ENCODE data around the gene PPP1R16B.

PPP1R16B gene

DNA sequence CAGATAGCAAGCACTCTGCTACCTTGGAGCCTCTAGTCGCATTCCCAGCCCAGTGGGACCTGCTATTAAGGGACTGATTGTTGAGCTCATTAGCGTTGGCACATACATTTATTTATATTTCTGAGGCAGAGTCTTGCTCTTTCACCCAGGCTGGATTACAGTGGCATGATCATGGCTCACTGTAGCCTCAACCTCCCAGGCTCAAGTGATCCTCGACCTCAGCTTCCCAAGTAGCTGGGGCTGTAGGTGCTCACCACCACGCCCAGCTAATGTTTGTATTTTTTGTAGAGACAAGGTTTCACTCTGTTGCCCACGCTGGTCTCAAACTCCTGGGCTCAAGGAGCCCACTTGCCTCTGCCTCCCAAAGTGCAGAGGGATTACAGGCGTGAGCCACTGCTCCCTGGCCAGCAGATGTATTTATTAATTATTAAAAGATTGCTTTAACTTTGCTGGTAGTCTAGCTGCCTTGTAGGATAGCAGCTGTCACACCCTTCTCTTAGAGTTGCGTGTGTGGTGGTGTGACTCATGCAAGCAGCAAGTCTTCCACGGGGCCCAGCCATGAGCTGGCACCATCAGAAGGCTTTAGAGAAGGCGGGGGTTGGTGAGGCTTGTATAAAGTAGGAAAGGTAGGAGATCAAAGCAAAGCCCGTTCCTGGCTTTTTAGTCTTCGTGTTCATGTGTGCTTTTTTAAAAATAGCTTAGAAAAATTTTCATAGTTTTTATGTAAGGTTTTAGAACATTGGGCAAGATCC lies 40.8 kb upstream of the PPP1R16B start:
- DNase-seq (ENCODE audit: low read depth), result peak; percentile 83
- TF ChIP-seq, protein P1, sequence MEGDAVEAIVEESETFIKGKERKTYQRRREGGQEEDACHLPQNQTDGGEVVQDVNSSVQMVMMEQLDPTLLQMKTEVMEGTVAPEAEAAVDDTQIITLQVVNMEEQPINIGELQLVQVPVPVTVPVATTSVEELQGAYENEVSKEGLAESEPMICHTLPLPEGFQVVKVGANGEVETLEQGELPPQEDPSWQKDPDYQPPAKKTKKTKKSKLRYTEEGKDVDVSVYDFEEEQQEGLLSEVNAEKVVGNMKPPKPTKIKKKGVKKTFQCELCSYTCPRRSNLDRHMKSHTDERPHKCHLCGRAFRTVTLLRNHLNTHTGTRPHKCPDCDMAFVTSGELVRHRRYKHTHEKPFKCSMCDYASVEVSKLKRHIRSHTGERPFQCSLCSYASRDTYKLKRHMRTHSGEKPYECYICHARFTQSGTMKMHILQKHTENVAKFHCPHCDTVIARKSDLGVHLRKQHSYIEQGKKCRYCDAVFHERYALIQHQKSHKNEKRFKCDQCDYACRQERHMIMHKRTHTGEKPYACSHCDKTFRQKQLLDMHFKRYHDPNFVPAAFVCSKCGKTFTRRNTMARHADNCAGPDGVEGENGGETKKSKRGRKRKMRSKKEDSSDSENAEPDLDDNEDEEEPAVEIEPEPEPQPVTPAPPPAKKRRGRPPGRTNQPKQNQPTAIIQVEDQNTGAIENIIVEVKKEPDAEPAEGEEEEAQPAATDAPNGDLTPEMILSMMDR (IDR thresholded peaks at IDR 0.05; ENCODE audit: low read length, missing control alignments), result no peak
- no peak overlapping the region for H3K4me3 ChIP-seq (replicated peaks; ENCODE audit: low read depth, low read length)

DNA sequence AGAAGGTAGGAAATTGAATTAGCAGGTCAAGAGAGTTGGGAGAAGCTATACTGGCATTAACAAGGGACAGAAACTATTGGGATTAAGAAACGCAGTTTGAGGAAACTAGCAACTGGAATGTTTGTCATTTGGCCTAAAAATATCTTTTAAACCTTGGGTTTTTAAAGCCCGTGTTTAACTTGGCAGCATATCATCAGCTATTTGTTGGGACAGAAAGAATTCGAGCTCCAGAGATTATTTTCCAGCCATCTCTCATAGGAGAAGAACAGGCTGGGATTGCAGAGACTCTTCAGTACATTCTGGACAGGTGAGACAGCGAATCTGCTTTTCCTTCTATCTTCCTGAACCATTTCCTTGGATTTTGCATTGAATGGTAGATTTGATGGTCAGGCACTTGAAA lies 39.4 kb upstream of the PPP1R16B start:
- H3K4me3 ChIP-seq (replicated peaks; ENCODE audit: low read depth, low read length), result no peak overlapping the region
- no peak for DNase-seq (ENCODE audit: low read depth)
- TF ChIP-seq, protein P1 (IDR thresholded peaks at IDR 0.05; ENCODE audit: low read length, missing control alignments), result no peak

DNA sequence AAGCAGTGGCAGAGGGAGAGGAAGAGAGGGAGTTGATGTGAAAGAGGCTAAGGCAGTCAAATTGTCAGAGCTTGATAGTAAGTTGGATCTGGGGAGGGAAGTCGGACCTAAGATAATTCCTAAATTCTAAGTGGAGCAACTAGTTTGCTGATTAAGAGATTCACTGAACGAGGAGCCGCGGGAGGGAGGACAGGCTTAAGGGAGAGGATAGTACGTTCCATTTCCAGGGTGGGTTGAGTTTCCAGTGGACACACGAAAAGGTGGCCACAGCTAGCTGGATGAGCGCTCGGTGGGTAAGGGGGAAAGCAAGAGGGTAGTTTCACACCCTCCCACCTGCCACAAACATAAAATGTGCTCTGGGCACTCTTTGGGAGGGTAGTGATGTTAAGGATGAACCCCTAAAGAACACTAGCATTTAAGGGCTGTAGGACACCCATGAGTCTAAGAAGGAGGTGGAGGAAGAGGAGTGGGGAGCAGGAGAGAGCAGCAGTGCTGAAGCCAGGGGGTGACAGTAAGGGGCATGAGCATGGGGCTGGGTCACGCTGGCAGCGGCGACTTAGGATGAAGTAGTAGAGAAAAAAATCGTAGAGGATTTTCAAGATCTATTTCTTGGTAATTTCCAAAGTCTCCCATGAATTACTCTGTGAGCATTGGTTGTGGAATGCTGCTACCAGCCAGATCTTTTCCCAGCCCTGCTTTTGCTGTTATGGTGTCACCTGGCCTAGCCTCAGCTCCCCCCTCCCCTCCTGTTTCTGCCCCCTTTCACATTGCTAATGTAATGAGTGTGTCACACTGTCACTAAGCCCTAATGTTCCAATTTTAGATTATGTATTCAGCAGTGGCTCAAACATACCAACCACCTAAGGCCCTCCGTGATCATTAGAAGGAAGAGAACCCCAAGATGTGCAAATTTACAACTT lies 35.9 kb upstream of the PPP1R16B start:
- DNase-seq (ENCODE audit: low read depth), result no peak
- no peak overlapping the region for H3K4me3 ChIP-seq (replicated peaks; ENCODE audit: low read depth, low read length)
- TF ChIP-seq, protein P1 (IDR thresholded peaks at IDR 0.05; ENCODE audit: low read length, missing control alignments), result no peak

DNA sequence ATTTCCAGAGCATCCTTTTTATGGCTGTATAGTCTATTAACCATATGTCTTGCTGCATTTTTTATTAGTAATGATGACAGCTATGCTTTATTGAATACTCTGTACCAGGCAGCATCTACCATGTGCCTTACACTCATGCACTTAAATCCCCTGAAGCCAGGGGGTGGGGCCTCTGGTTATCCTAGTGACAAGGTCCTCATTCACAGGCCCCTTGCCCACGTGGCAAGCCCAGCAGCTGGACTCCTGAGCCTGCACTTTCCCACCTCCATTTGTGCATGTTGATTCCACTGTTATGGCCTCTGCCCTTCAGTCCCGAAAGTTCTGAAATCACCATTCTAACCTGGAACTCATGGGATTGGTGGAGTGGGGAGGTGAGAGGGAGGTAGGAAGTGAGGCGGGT lies 35.0 kb upstream of the PPP1R16B start:
- no peak overlapping the region for H3K4me3 ChIP-seq (replicated peaks; ENCODE audit: low read depth, low read length)
- TF ChIP-seq, protein P1 (IDR thresholded peaks at IDR 0.05; ENCODE audit: low read length, missing control alignments), result no peak
- DNase-seq (ENCODE audit: low read depth), result no peak

DNA sequence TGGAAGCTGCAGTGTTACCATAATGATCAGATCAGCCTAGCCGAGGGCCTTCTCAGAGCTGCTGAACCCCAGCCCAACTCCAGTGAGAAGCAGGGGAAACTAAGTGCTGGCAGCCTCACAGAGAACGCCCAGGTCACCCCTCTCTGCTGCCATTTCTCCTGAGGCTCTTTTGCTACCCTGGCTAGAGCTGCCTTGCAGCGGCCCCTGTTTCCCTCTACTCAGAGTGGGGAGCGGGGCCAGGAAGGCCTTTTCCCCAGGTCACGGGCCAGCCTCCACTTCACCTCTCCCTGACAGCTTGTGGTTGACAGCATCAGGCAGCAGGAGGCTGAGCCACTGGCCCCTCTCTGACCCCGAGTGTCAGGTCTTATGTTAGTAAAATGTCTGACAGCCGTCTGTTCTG lies 34.5 kb upstream of the PPP1R16B start:
- TF ChIP-seq, protein P1 (IDR thresholded peaks at IDR 0.05; ENCODE audit: low read length, missing control alignments), result no peak
- no peak for DNase-seq (ENCODE audit: low read depth)
- H3K4me3 ChIP-seq (replicated peaks; ENCODE audit: low read depth, low read length), result no peak overlapping the region

DNA sequence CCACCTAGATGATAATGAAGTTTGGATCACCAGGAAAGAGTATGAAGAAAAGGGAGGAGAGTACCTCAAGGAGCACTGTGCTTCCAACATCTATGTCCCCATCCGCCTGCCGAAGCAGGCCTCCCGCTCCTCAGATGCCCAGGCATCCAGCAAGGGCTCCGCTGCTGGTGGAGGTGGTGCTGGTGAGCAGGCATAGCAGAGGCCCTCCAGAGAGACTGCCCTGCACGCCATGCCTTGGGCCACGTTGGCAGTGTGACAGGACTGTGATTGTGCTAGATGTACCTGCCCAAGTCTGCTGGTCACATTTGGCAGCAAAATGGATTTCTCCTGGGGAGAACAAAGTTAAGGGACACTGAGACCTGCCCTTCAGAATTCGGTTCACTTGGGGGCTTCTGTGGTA lies 33.9 kb upstream of the PPP1R16B start:
- no peak for DNase-seq (ENCODE audit: low read depth)
- no peak overlapping the region for H3K4me3 ChIP-seq (replicated peaks; ENCODE audit: low read depth, low read length)
- TF ChIP-seq, protein P1 (IDR thresholded peaks at IDR 0.05; ENCODE audit: low read length, missing control alignments), result no peak

Data from fibroblast of pulmonary artery (primary cell).